Measurements from ENCODE around the gene SIPA1L3. TPM values are rescaled to one million over a fixed set of nuclear protein-coding genes. Genes with fewer than 3 reads are reported as not detected.

SIPA1L3 gene
- polyA plus RNA-seq, 1 donor from 2014 or later: 2.8 TPM

GRCh38 chr19:37959665-37960114 is 52.7 kb downstream of the SIPA1L3 start:
- no peak overlapping the region for H3K4me2 ChIP-seq (ENCODE audit: low read length)

GRCh38 chr19:37961198-37961597 is 54.2 kb downstream of the SIPA1L3 start:
- no peak overlapping the region for H3K27ac ChIP-seq (ENCODE audit: low read length)
- no peaks in the 10 kb centered on the region for H3K9me2 ChIP-seq (ENCODE audit: insufficient read depth, low read length)
- H3K4me3 ChIP-seq (ENCODE audit: low read length): no peak overlapping the region
- no peaks in the 10 kb centered on the region for H3K27me3 ChIP-seq (ENCODE audit: insufficient read depth, low read depth, low read length)
- no peak overlapping the region for H3K4me2 ChIP-seq (ENCODE audit: low read length)
- H3F3A ChIP-seq (ENCODE audit: insufficient read depth, low read length, poor library complexity, severe bottlenecking): no peaks in the 10 kb centered on the region
- no peak overlapping the region for H2AFZ ChIP-seq (ENCODE audit: low read depth, low read length)
- no peaks in the 10 kb centered on the region for H3K79me2 ChIP-seq (replicated peaks; ENCODE audit: insufficient read depth, low read length)
- H3K36me3 ChIP-seq (ENCODE audit: insufficient read depth, low read length): no peaks in the 10 kb centered on the region
- H3K9ac ChIP-seq (ENCODE audit: low read length): no peak overlapping the region
- no peaks in the 10 kb centered on the region for H4K20me1 ChIP-seq (ENCODE audit: insufficient read depth)
- H3K9me3 ChIP-seq (ENCODE audit: low read length): peaks cover 6% of the 10 kb centered on the region
- TF ChIP-seq MXI1 (conservative IDR thresholded peaks at IDR 0.05; ENCODE audit: poor library complexity, severe bottlenecking) (no peak), EZH2 (IDR thresholded peaks at IDR 0.05; ENCODE audit: borderline replicate concordance, insufficient read depth, low read length, poor library complexity, severe bottlenecking) (no peak), REST (IDR thresholded peaks at IDR 0.05; ENCODE audit: borderline replicate concordance) (no peak), TAF1 (IDR thresholded peaks at IDR 0.05; ENCODE audit: low read depth) (no peak), SMC3 (conservative IDR thresholded peaks at IDR 0.05; ENCODE audit: poor library complexity) (no peak), POLR2AphosphoS5 (IDR thresholded peaks at IDR 0.05) (no peak), RAD21 (conservative IDR thresholded peaks at IDR 0.05) (no peak), EP300 (conservative IDR thresholded peaks at IDR 0.05; ENCODE audit: poor library complexity, severe bottlenecking) (no peak)
- TF ChIP-seq, protein P1, sequence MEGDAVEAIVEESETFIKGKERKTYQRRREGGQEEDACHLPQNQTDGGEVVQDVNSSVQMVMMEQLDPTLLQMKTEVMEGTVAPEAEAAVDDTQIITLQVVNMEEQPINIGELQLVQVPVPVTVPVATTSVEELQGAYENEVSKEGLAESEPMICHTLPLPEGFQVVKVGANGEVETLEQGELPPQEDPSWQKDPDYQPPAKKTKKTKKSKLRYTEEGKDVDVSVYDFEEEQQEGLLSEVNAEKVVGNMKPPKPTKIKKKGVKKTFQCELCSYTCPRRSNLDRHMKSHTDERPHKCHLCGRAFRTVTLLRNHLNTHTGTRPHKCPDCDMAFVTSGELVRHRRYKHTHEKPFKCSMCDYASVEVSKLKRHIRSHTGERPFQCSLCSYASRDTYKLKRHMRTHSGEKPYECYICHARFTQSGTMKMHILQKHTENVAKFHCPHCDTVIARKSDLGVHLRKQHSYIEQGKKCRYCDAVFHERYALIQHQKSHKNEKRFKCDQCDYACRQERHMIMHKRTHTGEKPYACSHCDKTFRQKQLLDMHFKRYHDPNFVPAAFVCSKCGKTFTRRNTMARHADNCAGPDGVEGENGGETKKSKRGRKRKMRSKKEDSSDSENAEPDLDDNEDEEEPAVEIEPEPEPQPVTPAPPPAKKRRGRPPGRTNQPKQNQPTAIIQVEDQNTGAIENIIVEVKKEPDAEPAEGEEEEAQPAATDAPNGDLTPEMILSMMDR (IDR thresholded peaks at IDR 0.05; ENCODE audit: poor library complexity, severe bottlenecking): no peak

More at GRCh38 chr19:37959665-37960114, 52.7 kb downstream of the SIPA1L3 start:
- Histone ChIP-seq H2AFZ (ENCODE audit: low read depth, low read length) (no peak overlapping the region), H3K27ac (ENCODE audit: low read length) (no peak overlapping the region), H3F3A (ENCODE audit: insufficient read depth, low read length, poor library complexity, severe bottlenecking) (no peaks in the 10 kb centered on the region), H3K79me2 (replicated peaks; ENCODE audit: insufficient read depth, low read length) (no peaks in the 10 kb centered on the region), H3K36me3 (ENCODE audit: insufficient read depth, low read length) (no peaks in the 10 kb centered on the region), H3K9me3 (ENCODE audit: low read length) (peaks cover 6% of the 10 kb centered on the region), H3K9me2 (ENCODE audit: insufficient read depth, low read length) (no peaks in the 10 kb centered on the region), H3K27me3 (ENCODE audit: insufficient read depth, low read depth, low read length) (no peaks in the 10 kb centered on the region), H3K9ac (ENCODE audit: low read length) (no peak overlapping the region), H4K20me1 (ENCODE audit: insufficient read depth) (no peaks in the 10 kb centered on the region), H3K4me3 (ENCODE audit: low read length) (no peak overlapping the region)
- TF ChIP-seq, protein P1 (IDR thresholded peaks at IDR 0.05; ENCODE audit: poor library complexity, severe bottlenecking): no peak
- no peak for TF ChIP-seq SMC3 (conservative IDR thresholded peaks at IDR 0.05; ENCODE audit: poor library complexity)
- no peak for TF ChIP-seq POLR2AphosphoS5 (IDR thresholded peaks at IDR 0.05)
- TF ChIP-seq RAD21 (conservative IDR thresholded peaks at IDR 0.05): no peak
- TF ChIP-seq TAF1 (IDR thresholded peaks at IDR 0.05; ENCODE audit: low read depth): no peak
- no peak for TF ChIP-seq REST (IDR thresholded peaks at IDR 0.05; ENCODE audit: borderline replicate concordance)

Measured in neural cell (in vitro differentiated cells).